MM.1S (cell line): ENCODE measurements around the gene CYREN.

Experiments used
- DNase-seq: peaks from one replicate; pipeline ENCODE4 v3.0.0-alpha.2; 2015
- H2AFZ ChIP-seq: fragments of 300-600 bp; sonication (generic); 2 replicates; pipeline ENCODE4 v1.6.0; 2016; ENCODE audit warnings: antibody characterized with exemption, low read length
- H3F3A ChIP-seq: fragments of 300-600 bp; sonication (generic); 2 replicates; pipeline ENCODE4 v1.6.1; 2016; ENCODE audit warnings: mild to moderate bottlenecking, antibody characterized with exemption, low read length, moderate library complexity, mixed read lengths; ENCODE audit not compliant: insufficient read depth
- H3K27ac ChIP-seq: fragments of 300-600 bp; sonication (generic); 2 replicates; pipeline ENCODE4 v1.5.1; 2016; ENCODE audit warnings: mild to moderate bottlenecking, low read length
- H3K27me3 ChIP-seq: fragments of 300-600 bp; sonication (generic); replicated peaks from 2 replicates; pipeline ENCODE4 v1.6.0; 2016; ENCODE audit warnings: low read length; ENCODE audit not compliant: insufficient read depth
- H3K36me3 ChIP-seq: fragments of 300-600 bp; sonication (generic); replicated peaks from 2 replicates; pipeline ENCODE4 v1.6.1; 2016; ENCODE audit warnings: mild to moderate bottlenecking, low read length, mixed read lengths; ENCODE audit not compliant: insufficient read depth
- H3K4me1 ChIP-seq: fragments of 300-600 bp; sonication (generic); 2 replicates; pipeline ENCODE4 v1.6.1; 2016; ENCODE audit warnings: low read length, mixed read lengths
- H3K4me2 ChIP-seq: fragments of 300-600 bp; sonication (generic); 2 replicates; pipeline ENCODE4 v1.6.0; 2016; ENCODE audit warnings: low read depth, low read length
- H3K4me3 ChIP-seq: fragments of 300-600 bp; sonication (generic); 2 replicates; pipeline ENCODE4 v1.5.1; 2016; ENCODE audit warnings: low read length, mixed read lengths
- H3K79me2 ChIP-seq: fragments of 300-600 bp; sonication (generic); 2 replicates; pipeline ENCODE4 v1.6.1; 2016; ENCODE audit warnings: mixed run types, low read length, mixed read lengths
- H3K9ac ChIP-seq: fragments of 300-600 bp; sonication (generic); 2 replicates; pipeline ENCODE4 v1.6.1; 2016; ENCODE audit warnings: low read length, mixed read lengths
- H3K9me2 ChIP-seq: fragments of 300-600 bp; sonication (generic); replicated peaks from 2 replicates; pipeline ENCODE4 v1.6.1; 2016; ENCODE audit warnings: mild to moderate bottlenecking, low read length, mixed read lengths; ENCODE audit not compliant: insufficient read depth
- H3K9me3 ChIP-seq: fragments of 300-600 bp; sonication (generic); replicated peaks from 2 replicates; pipeline ENCODE4 v1.6.1; 2016; ENCODE audit warnings: mild to moderate bottlenecking, low read length, mixed read lengths; ENCODE audit not compliant: insufficient read depth
- H4K20me1 ChIP-seq: fragments of 300-600 bp; sonication (generic); 2 replicates; pipeline ENCODE4 v1.6.1; 2016; ENCODE audit warnings: mild to moderate bottlenecking, low read length, moderate library complexity, mixed read lengths; ENCODE audit not compliant: insufficient read depth
- EZH2 ChIP-seq: fragments of 300-600 bp; sonication (generic); optimal IDR thresholded peaks from 2 replicates; pipeline ENCODE3; 2017; ENCODE audit warnings: low read depth, mild to moderate bottlenecking, antibody characterized with exemption, low read length, mixed read lengths
- EZH2phosphoT487 ChIP-seq: fragments of 300-600 bp; sonication (generic); IDR thresholded peaks from 2 replicates; pipeline ENCODE4 v1.6.1; 2018; ENCODE audit warnings: antibody characterized with exemption, low read length
- TF ChIP-seq, protein P1 (sequence below): fragments of 300-600 bp; sonication (generic); IDR thresholded peaks from 2 replicates; pipeline ENCODE4 v1.5.1; 2016; ENCODE audit warnings: antibody characterized with exemption, low read length, mixed read lengths

Gene CYREN

DNA sequence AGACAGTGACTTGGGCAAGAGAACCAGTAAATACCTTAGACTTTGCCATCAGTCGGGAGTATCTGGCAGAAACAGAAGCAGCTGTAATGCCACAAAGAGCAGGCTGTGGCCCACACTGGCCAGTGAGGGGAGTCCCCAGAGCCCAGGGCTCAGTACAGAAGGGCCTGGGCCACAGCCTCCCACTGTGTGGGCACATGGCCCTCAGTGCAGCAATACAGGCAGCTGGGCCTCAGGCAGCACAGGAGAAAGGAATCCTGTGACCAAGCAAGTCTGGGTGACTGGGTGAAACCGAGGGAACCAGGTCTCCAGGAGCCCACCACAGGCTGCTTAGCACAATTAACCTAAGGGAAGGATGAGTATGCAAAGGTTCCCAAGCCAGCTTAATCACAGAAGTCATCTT is 26.8 kb upstream of the CYREN start:
- no peak overlapping the region for H3K4me2 ChIP-seq
- TF ChIP-seq, protein P1, sequence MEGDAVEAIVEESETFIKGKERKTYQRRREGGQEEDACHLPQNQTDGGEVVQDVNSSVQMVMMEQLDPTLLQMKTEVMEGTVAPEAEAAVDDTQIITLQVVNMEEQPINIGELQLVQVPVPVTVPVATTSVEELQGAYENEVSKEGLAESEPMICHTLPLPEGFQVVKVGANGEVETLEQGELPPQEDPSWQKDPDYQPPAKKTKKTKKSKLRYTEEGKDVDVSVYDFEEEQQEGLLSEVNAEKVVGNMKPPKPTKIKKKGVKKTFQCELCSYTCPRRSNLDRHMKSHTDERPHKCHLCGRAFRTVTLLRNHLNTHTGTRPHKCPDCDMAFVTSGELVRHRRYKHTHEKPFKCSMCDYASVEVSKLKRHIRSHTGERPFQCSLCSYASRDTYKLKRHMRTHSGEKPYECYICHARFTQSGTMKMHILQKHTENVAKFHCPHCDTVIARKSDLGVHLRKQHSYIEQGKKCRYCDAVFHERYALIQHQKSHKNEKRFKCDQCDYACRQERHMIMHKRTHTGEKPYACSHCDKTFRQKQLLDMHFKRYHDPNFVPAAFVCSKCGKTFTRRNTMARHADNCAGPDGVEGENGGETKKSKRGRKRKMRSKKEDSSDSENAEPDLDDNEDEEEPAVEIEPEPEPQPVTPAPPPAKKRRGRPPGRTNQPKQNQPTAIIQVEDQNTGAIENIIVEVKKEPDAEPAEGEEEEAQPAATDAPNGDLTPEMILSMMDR = no peak
- TF ChIP-seq EZH2phosphoT487 = no peak
- TF ChIP-seq EZH2 = no peak
- H3K9me2 ChIP-seq = no peaks in the 10 kb centered on the region
- H4K20me1 ChIP-seq = no peaks in the 10 kb centered on the region
- no peak overlapping the region for H3K4me3 ChIP-seq
- no peaks in the 10 kb centered on the region for H3K4me1 ChIP-seq
- no peaks in the 10 kb centered on the region for H3K9me3 ChIP-seq
- H3K27ac ChIP-seq = no peak overlapping the region
- no peaks in the 10 kb centered on the region for H3K79me2 ChIP-seq
- no peak overlapping the region for H3K9ac ChIP-seq
- H2AFZ ChIP-seq = no peak overlapping the region
- no peaks in the 10 kb centered on the region for H3K36me3 ChIP-seq
- no peaks in the 10 kb centered on the region for H3F3A ChIP-seq
- no peaks in the 10 kb centered on the region for H3K27me3 ChIP-seq
- DNase-seq = no peak

DNA sequence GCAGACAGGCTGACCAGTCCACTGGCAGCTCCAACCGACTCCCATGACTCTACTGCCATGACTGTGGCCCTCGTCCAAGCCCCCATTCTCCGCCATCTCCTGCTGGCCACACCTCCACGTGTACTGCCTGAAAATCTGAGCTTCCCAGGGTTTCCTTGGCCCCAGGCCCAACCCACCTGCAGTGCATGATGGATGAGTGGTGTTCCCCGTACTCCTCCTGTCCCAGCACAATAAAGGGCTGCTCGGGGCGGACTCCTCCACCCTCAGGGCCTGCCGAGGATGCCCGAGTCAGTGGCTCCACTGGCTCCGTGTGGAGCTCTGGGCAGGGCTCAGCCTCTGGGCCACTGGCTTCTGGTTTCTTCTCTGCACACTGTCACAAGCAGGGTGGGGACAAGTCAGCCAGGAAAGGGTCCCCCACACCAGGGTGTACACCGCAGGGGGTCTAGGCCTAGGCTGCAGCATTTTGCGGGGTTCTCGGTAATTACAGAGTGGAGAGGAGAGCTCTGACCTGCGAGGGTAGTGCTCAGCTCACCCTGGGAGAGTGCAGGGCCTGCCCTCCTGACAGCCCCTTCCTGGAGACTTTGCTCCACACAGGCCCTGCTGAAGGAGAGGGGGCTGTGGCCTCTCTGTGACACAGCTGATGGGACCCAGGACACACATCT is 25.6 kb upstream of the CYREN start:
- Histone ChIP-seq H3K27ac (no peak overlapping the region), H3K4me1 (no peaks in the 10 kb centered on the region), H3K9me2 (no peaks in the 10 kb centered on the region), H3K27me3 (no peaks in the 10 kb centered on the region), H3K4me2 (no peak overlapping the region), H3K9me3 (no peaks in the 10 kb centered on the region), H3K4me3 (no peak overlapping the region), H2AFZ (no peak overlapping the region), H3K36me3 (no peaks in the 10 kb centered on the region), H3F3A (no peaks in the 10 kb centered on the region), H3K9ac (no peak overlapping the region), H3K79me2 (no peaks in the 10 kb centered on the region), H4K20me1 (no peaks in the 10 kb centered on the region)
- TF ChIP-seq, protein P1 = no peak
- no peak for DNase-seq

DNA sequence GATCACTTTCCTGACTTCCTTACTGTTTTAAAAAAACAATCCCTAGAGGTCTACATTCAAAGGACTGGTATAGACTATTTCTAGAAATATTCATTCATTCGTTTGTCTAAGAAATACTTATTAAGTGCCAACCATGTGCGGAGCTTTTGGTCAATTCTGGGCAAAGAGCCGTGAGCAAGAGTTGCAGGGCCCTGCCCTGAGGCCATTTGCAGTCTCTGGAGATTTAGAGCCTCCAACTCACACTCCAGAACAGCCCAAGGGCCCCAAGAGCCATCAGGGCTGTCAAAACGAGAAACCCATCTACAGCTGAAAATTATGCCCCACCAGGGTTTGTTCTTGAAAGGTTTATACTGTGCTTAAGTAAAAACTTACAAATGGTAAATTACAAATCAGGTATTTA is 24.6 kb upstream of the CYREN start:
- Histone ChIP-seq H3K27ac (no peak overlapping the region), H3K4me2 (no peak overlapping the region), H3K36me3 (no peaks in the 10 kb centered on the region), H3K4me1 (no peaks in the 10 kb centered on the region), H3K79me2 (no peaks in the 10 kb centered on the region), H3K9me3 (no peaks in the 10 kb centered on the region), H3K9me2 (no peaks in the 10 kb centered on the region), H3F3A (no peaks in the 10 kb centered on the region), H3K9ac (no peak overlapping the region), H2AFZ (no peak overlapping the region), H3K27me3 (no peaks in the 10 kb centered on the region), H3K4me3 (no peak overlapping the region), H4K20me1 (no peaks in the 10 kb centered on the region)
- no peak for DNase-seq
- TF ChIP-seq EZH2 = no peak
- TF ChIP-seq, protein P1 = no peak
- no peak for TF ChIP-seq EZH2phosphoT487
